Esophagus mucosa (tissue), 1 donor: ENCODE results near the gene MYO7A. TPM values are rescaled to one million over a fixed set of nuclear protein-coding genes. Genes with fewer than 3 reads are reported as not detected.
A peak's percentile ranks its signal among the peaks of the same experiment; 100 is the strongest.

Experiments used
- ATAC-seq: fragments of 200-7000 bp; cut with Tn5 transposase; one replicate; pipeline ENCODE4 v1.9.1; 2020
- total RNA-seq: library from RNA; stranded (reverse); gene quantifications from one replicate; pipeline ENCODE4 v1.2.4, GENCODE V29; 2023
- donor health status: DM: yes; HTN: yes; CAD: no.

Gene MYO7A
- total RNA-seq, 1 donor from 2014 or later: 0.96 TPM

DNA sequence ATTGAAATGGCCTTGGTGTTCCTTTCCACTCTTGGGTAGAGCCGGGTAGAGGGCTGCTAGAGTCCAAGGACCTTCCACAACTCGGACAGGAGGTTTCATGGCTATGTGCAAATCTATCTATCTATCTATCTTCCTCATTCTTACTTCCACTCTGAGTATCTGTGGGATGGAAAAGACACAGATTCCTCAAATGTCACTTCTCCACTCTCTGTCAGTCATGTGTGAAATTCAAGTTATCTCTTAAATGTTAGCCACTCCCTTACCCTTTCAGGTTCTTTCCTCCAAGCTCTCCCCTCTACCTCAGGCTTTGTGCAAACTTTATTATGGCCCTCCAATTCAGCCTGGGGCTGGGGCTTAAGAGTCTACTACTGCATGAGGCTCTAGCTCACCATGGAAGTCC is 89.1 kb downstream of the MYO7A start:
- no peak for ATAC-seq

DNA sequence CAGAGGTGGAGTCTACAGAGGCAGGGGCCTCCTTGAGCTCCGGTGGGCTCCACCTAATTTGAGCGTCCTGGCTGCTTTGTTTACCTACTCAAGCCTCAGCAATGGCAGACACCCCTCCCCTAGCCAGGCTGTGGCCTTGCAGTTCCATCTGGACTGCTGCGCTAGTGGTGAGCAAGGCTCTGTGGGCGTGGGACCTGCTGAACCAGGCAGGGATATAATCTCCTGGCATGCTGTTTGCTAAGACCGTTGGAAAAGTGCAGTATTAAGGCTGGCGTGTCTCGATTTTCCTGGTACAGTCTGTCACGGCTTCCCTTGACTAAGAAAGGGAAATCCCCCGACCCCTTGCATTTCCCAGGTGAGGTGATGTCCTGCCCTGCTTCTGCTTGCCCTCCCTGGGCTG is 95.8 kb downstream of the MYO7A start:
- peak; percentile 95 for ATAC-seq

DNA sequence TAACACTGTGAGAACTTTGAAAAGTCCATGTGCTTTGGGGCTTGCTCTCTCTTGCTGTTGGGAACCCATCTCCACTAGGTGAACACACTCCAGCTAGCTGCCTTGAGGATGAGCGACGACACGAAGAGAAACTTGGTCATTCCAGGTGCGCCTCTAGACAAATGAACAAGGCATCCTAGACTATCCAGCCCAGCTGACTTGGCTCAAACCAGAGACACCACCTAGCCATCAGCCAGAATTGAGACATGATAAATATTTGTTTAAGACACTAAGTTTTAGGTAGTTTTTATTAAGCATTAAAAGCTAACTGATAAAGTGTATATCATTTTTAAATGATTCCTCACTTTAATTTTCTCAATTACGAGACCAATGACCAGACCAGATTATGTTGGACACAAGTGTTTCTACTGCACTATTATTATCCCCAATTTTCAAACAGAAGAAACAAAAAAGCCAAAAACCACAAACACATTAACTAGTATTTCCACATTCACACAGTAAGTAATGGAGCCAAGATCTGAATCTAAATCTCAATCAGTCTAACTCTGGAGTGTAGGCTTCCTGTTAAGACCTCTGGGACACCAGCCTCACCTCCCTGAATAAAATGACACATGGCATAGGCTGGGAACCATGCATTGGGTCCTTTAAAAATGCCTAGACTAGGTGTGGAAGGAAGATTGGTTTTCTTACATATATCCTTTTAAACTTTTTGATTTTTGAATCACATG is 103.0 kb downstream of the MYO7A start:
- ATAC-seq: no peak

DNA sequence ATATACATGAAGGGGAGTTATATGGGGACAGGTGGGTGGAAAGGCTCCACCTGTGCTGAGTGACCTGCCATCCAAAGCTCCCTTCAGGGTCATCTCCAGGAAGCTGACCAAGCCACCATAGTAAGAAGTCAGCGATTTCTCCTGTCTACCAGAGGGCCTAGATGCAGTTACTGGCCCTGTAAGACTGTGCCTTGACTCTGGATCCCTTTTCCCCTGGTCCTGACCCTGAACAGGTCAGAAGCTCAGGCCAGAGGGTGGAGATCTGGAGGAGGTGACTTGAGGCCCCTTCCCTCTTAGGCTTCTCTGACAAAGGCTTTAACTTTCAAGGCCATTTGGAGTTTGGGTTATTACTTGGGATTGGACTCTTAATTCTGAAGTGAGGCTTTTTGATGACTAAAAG is 103.8 kb downstream of the MYO7A start:
- ATAC-seq: no peak

GRCh38 chr11:77232242-77232641 is 104.2 kb downstream of the MYO7A start:
- no peak for ATAC-seq

GRCh38 chr11:77233011-77233410 is 105.0 kb downstream of the MYO7A start:
- ATAC-seq: no peak

DNA sequence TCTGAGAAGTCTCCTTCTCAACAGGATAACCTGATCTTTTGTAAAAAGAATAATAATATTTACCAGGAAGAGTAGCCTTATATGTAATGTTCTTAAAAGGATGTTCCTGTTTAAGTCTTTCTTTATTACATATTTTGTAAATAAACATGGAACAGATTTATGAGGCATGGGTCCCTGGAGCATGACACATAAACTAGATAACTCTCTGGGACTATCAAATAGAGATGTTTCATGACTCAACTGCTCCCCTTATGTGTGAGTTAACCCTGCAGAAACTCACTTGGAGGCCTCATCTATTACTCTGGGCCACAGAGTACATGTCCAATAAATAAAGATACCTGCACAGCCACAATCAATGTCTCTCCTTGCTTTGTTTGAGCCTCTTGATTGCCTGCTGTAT is 108.9 kb downstream of the MYO7A start:
- no peak for ATAC-seq

- ATAC-seq: no peak
These were observed 116.4 kb downstream of the MYO7A start for GRCh38 chr11:77244277-77245027.

GRCh38 chr11:77249427-77249826 is 121.4 kb downstream of the MYO7A start:
- no peak for ATAC-seq

DNA sequence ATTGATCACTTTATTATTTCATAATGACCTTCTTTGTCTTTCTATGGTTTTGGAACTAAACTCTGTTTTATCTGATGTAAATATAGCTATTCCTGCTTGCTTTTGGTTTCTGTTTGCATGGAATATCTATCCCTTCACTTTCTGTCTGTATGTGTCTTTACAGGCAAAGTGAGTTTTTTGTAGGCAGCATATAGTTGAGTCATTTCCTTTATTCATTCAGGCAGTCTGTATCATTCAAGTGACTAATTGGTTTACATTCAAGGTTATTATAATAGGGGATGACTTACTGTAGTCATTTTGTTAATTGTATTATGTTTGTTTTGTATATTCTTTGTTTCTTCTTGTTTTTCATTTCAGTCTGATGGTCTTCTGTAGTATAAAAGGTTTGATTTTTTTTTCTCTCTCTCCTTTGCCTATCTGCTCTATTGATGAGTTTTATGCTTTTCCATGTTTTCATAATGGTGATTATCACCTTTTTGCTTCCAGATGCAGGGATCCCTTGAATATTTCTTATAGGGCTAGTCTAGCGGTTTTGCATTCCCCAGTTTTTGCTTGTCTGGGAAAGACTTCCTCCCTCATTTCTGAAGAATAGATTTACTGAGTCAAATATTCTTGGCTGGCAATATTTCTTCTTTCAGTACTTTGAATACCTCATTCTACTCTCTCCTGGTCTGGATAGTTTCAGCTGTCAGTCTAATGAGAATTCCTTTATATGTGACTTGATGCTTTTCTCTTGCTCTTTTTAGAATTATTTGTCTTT is 123.0 kb downstream of the MYO7A start:
- peak; percentile 92 for ATAC-seq

GRCh38 chr11:77252555-77253270 is 124.7 kb downstream of the MYO7A start:
- peak; percentile 27 for ATAC-seq

- no peak for ATAC-seq
These were observed 125.6 kb downstream of the MYO7A start for GRCh38 chr11:77253690-77254089.

DNA sequence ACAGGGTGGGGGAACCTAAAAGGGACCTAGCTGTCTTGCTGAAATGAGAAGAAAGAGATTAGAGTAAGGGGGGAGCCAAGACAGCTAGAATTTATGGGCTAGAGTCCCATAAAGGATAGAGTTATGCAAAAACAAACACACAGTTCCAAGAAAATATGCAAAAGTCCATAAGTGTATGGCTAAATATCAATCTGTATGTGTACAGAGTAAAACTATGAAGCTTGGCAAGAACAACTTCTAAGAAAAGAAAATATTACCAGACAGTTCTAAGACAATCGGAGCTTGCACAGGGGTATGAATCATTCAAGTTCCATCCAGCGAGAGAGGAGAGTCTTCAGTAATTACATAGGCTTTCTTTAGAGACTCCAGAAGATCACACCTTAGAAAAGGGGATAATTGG is 131.6 kb downstream of the MYO7A start:
- ATAC-seq: no peak

GRCh38 chr11:77262803-77263202 is 134.8 kb downstream of the MYO7A start:
- no peak for ATAC-seq

Other genes with a start within 250 kb of the MYO7A start
- gene B3GNT6, start 93.8 kb upstream of the MYO7A start, total RNA-seq: 2.3 TPM
- 30.4 TPM for gene CAPN5, start 61.3 kb upstream of the MYO7A start, total RNA-seq
- gene OMP, start 25.4 kb upstream of the MYO7A start, total RNA-seq: not detected
- not detected for gene GDPD4, start 173.4 kb downstream of the MYO7A start, total RNA-seq